H1 (cell line): Measurements from ENCODE around the gene PRPF6. TPM values are rescaled to one million over a fixed set of nuclear protein-coding genes. Genes with fewer than 3 reads are reported as not detected.

Source experiments
- CTCF ChIA-PET: fragments of 300-600 bp; sonication (Branson Sonifier 250); formaldehyde crosslinking; loops from one replicate; lab custom pipeline; 2021; ENCODE audit not compliant: partially characterized antibody; lab: Charles Lee
- POLR2A ChIA-PET: fragments of 300-600 bp; sonication (Branson Sonifier 250); formaldehyde crosslinking; loops from one replicate; lab custom pipeline; 2021; ENCODE audit warnings: inconsistent platforms; ENCODE audit not compliant: partially characterized antibody; lab: Charles Lee
- DNase-seq, 2 experiments: peaks; one replicate each; pipeline versions ENCODE4 v3.0.0 to v3.0.0-alpha.2; 2010 to 2022; ENCODE audit warnings: low spot score in 2 of 2, low read depth in 1 of 2, mixed read lengths in 1 of 2
- FAIRE-seq: peaks from 2 replicates; lab custom pipeline; 2011; peaks lifted over from hg19 to GRCh38; lab: Jason Lieb, UNC
- H2AFZ ChIP-seq: 2 replicates; pipeline ENCODE4 v1.8.1; 2012; ENCODE audit warnings: low read length, inconsistent platforms
- H2AK5ac ChIP-seq: 2 replicates; pipeline ENCODE4 v1.6.1; 2013; ENCODE audit warnings: low read depth, low read length
- H2BK120ac ChIP-seq: replicated peaks from 2 replicates; pipeline ENCODE3; 2013; ENCODE audit warnings: low read depth, low read length, inconsistent platforms
- H2BK12ac ChIP-seq: 2 replicates; pipeline ENCODE4 v1.6.1; 2013; ENCODE audit warnings: low read depth, low read length
- H2BK15ac ChIP-seq: 2 replicates; pipeline ENCODE4 v1.6.1; 2013; ENCODE audit warnings: low read length
- H2BK20ac ChIP-seq: 2 replicates; pipeline ENCODE4 v1.6.1; 2013; ENCODE audit warnings: low read length
- H2BK5ac ChIP-seq: 2 replicates; pipeline ENCODE4 v1.6.1; 2013; ENCODE audit warnings: low read depth, low read length
- H3K14ac ChIP-seq: 2 replicates; pipeline ENCODE4 v1.6.1; 2013; ENCODE audit warnings: inconsistent platforms; ENCODE audit not compliant: insufficient read length
- H3K18ac ChIP-seq: 2 replicates; pipeline ENCODE4 v1.6.1; 2013; ENCODE audit warnings: low read length; ENCODE audit errors: extremely low read depth
- H3K23ac ChIP-seq: 2 replicates; pipeline ENCODE4 v1.6.1; 2013; ENCODE audit warnings: inconsistent platforms; ENCODE audit not compliant: insufficient read length
- H3K23me2 ChIP-seq: 2 replicates; pipeline ENCODE4 v1.6.1; 2013; ENCODE audit warnings: low read depth, low read length
- H3K27ac ChIP-seq: 2 replicates; pipeline ENCODE4 v1.6.1; 2011; ENCODE audit warnings: low read depth, low read length, inconsistent platforms
- H3K27me3 ChIP-seq, 4 experiments: replicated peaks in 1 of 4; 1 replicate in 1 of 4; 2 replicates in 3 of 4; pipeline versions ENCODE4 v1.6.1 to v1.8.1; 2011 to 2013; ENCODE audit warnings: low read length in 3 of 4, mild to moderate bottlenecking in 3 of 4, inconsistent platforms in 2 of 4, mixed read lengths in 2 of 4, moderate library complexity in 1 of 4; ENCODE audit not compliant: control insufficient read depth in 3 of 4, insufficient read depth in 3 of 4; ENCODE audit errors: extremely low read depth in 1 of 4
- H3K36me3 ChIP-seq, 4 experiments: 2 replicates each; pipeline versions ENCODE4 v1.6.1 to v1.8.1; 2011 to 2013; ENCODE audit warnings: mild to moderate bottlenecking in 4 of 4, low read length in 3 of 4, moderate library complexity in 2 of 4, control low read depth in 1 of 4, inconsistent platforms in 1 of 4; ENCODE audit not compliant: insufficient read depth in 4 of 4, control insufficient read depth in 2 of 4
- H3K4ac ChIP-seq: replicated peaks from 2 replicates; pipeline ENCODE3; 2013; ENCODE audit warnings: low read length, low read depth, mixed read lengths, inconsistent platforms; ENCODE audit not compliant: insufficient read length
- H3K4me1 ChIP-seq, 4 experiments: replicated peaks in 1 of 4; 1 replicate in 1 of 4; 2 replicates in 3 of 4; pipeline versions ENCODE4 v1.6.1 to v1.8.1; 2011 to 2013; ENCODE audit warnings: low read length in 3 of 4, inconsistent platforms in 2 of 4, mixed read lengths in 1 of 4; ENCODE audit not compliant: insufficient read depth in 4 of 4, control insufficient read depth in 3 of 4
- H3K4me2 ChIP-seq, 2 experiments: 2 replicates each; pipeline versions ENCODE4 v1.6.1 to v1.8.1; 2011 to 2013; ENCODE audit warnings: low read depth in 2 of 2, low read length in 2 of 2, control low read depth in 1 of 2, inconsistent platforms in 1 of 2, mild to moderate bottlenecking in 1 of 2; ENCODE audit not compliant: insufficient read depth in 1 of 2
- H3K4me3 ChIP-seq, 4 experiments: fragments of 200-600, 300-600 bp in 1 of 4; sonication (generic), shearing (Covaris generic), sonication (Bioruptor Twin) in 1 of 4; 2 replicates each; pipeline versions ENCODE4 v1.5.1 to v1.8.1; 2011 to 2016; ENCODE audit warnings: low read length in 4 of 4, low read depth in 3 of 4, control low read depth in 2 of 4, inconsistent platforms in 2 of 4, mild to moderate bottlenecking in 2 of 4, mixed read lengths in 1 of 4, moderate library complexity in 1 of 4; ENCODE audit not compliant: insufficient read depth in 2 of 4; ENCODE audit errors: extremely low read depth in 1 of 4
- H3K56ac ChIP-seq: replicated peaks from 2 replicates; pipeline ENCODE3; 2013; ENCODE audit warnings: low read depth, mild to moderate bottlenecking, mixed read lengths, low read length, inconsistent platforms; ENCODE audit not compliant: insufficient read length
- H3K79me1 ChIP-seq: 2 replicates; pipeline ENCODE4 v1.6.1; 2013; ENCODE audit warnings: low read depth, low read length, control low read depth
- H3K79me2 ChIP-seq, 2 experiments: 2 replicates each; pipeline versions ENCODE4 v1.6.1 to v1.8.1; 2012 to 2013; ENCODE audit warnings: low read length in 2 of 2, mild to moderate bottlenecking in 2 of 2, inconsistent platforms in 1 of 2; ENCODE audit not compliant: insufficient read depth in 2 of 2, control insufficient read depth in 1 of 2
- H3K9ac ChIP-seq, 4 experiments: replicated peaks in 1 of 4; 1 replicate in 1 of 4; 2 replicates in 3 of 4; pipeline versions ENCODE4 v1.6.1 to v1.8.1; 2011 to 2013; ENCODE audit warnings: low read depth in 3 of 4, low read length in 3 of 4, control low read depth in 2 of 4, mild to moderate bottlenecking in 2 of 4, moderate library complexity in 2 of 4, inconsistent platforms in 1 of 4; ENCODE audit errors: extremely low read depth in 1 of 4
- H3K9me3 ChIP-seq, 2 experiments: 2 replicates each; pipeline versions ENCODE4 v1.6.1 to v1.8.1; 2012 to 2013; ENCODE audit warnings: mild to moderate bottlenecking in 2 of 2, moderate library complexity in 2 of 2, control low read depth in 1 of 2, inconsistent platforms in 1 of 2, low read depth in 1 of 2, low read length in 1 of 2, mixed read lengths in 1 of 2; ENCODE audit not compliant: insufficient read depth in 2 of 2
- H4K20me1 ChIP-seq, 2 experiments: replicated peaks in 1 of 2; 2 replicates each; pipeline versions ENCODE3 to v1.8.1; 2011 to 2013; ENCODE audit warnings: inconsistent platforms in 2 of 2, low read length in 2 of 2, mild to moderate bottlenecking in 1 of 2; ENCODE audit not compliant: insufficient read depth in 2 of 2, control insufficient read depth in 1 of 2
- H4K5ac ChIP-seq: 2 replicates; pipeline ENCODE4 v1.6.1; 2013; ENCODE audit warnings: low read length, low read depth, mixed read lengths, inconsistent platforms; ENCODE audit not compliant: insufficient read length
- H4K8ac ChIP-seq: 2 replicates; pipeline ENCODE4 v1.8.0; 2013; ENCODE audit warnings: mild to moderate bottlenecking, moderate library complexity, low read length, inconsistent platforms; ENCODE audit not compliant: insufficient read depth; ENCODE audit errors: extremely low read depth
- H4K91ac ChIP-seq: replicated peaks from 2 replicates; pipeline ENCODE3; 2013; ENCODE audit warnings: low read length, mixed read lengths, inconsistent platforms; ENCODE audit not compliant: insufficient read length
- GABPA ChIP-seq: IDR thresholded peaks from 2 replicates; pipeline ENCODE4 v1.6.1; 2011; ENCODE audit warnings: mild to moderate bottlenecking, low read length, moderate library complexity, borderline replicate concordance; ENCODE audit not compliant: insufficient read depth
- POU5F1 ChIP-seq: IDR thresholded peaks from 2 replicates; pipeline ENCODE4 v1.6.1; 2011; ENCODE audit warnings: low read depth, mild to moderate bottlenecking, low read length, moderate library complexity
- RAD21 ChIP-seq, 2 experiments: IDR thresholded peaks in 1 of 2; conservative IDR thresholded peaks in 1 of 2; 2 replicates each; pipeline ENCODE4 v1.6.1; 2011; ENCODE audit warnings: low read depth in 2 of 2, low read length in 2 of 2, improper control_type of control experiment in 1 of 2, inconsistent platforms in 1 of 2, mild to moderate bottlenecking in 1 of 2, moderate library complexity in 1 of 2
- RNF2 ChIP-seq: fragments of 200-900, 300-1000 bp; sonication (generic); IDR thresholded peaks from 2 replicates; pipeline ENCODE4 v1.7.1; 2016; ENCODE audit warnings: borderline replicate concordance, low read depth, mild to moderate bottlenecking, antibody characterized with exemption, low read length; ENCODE audit not compliant: poor library complexity, severe bottlenecking; ENCODE audit errors: missing control alignments
- SUZ12 ChIP-seq: fragments of 200-600 bp; sonication (generic); IDR thresholded peaks from 2 replicates; pipeline ENCODE4 v1.6.1; 2012; ENCODE audit warnings: mild to moderate bottlenecking, inconsistent platforms, low read length, moderate library complexity, mixed read lengths
- WGBS, 2 experiments: shearing (Covaris generic) in 1 of 2; methylation state at CpG; one replicate each; pipeline versions ENCODE4 v1.1.6 to v1.1.7; 2013 to 2015; ENCODE audit warnings: low lambda C conversion rate in 2 of 2, mixed read lengths in 2 of 2, inconsistent platforms in 1 of 2, low coverage in 1 of 2, missing lambda C conversion rate in 1 of 2; ENCODE audit not compliant: insufficient replicate concordance in 2 of 2, insufficient coverage in 1 of 2, insufficient read length in 1 of 2; ENCODE audit errors: extremely low coverage in 1 of 2, missing lambda C conversion rate in 1 of 2; 5-methylcytosine and 5-hydroxymethylcytosine counted together
- polyA plus RNA-seq, 7 experiments: library from polyadenylated mRNA; depleted of rRNA in 3 of 7; stranded (reverse) in 5 of 7; unstranded in 2 of 7; fragments of >200 nt in 5 of 7; fragments of 200-250 nt in 2 of 7; gene quantifications; 1 replicate in 5 of 7; 2 replicates in 1 of 7; 4 replicates in 1 of 7; pipeline versions ENCODE4 v1.2.1 to v1.2.3, GENCODE V29; 2011 to 2013; ENCODE audit warnings: missing spikeins in 2 of 7, mixed read lengths in 2 of 7
- total RNA-seq: library from RNA; stranded (reverse); fragmentation: NEBNext Ultra II Directional; extraction: Animal tissue kit (Norgen Biotek cat#: 25700); gene quantifications from 2 replicates; pipeline ENCODE4 v1.2.1, GENCODE V29; 2021

PRPF6 gene
- total and polyA plus RNA-seq, 2 of the 8 experiments (the other 6 are each of a cell fraction or from before 2014, with no cell fraction given): 27.9 to 76.9 TPM

GRCh38 chr20:64051033-64051452 is 70.1 kb downstream of the PRPF6 start:
- Histone ChIP-seq H3K36me3 (peaks cover 0 to 10% (median 0%) of the 10 kb centered on the region in 4 experiments; a peak in 1 of 8 replicates), H3K4me1 (peaks cover 0 to 24% (median 11%) of the 10 kb centered on the region in 4 experiments; a peak in 6 of 7 replicates), H2BK12ac (no peak overlapping the region), H3K4ac (no peak overlapping the region), H3K4me3 (no peak overlapping the region), H2BK15ac (no peak overlapping the region), H4K91ac (no peak overlapping the region), H3K23ac (no peak overlapping the region), H2BK20ac (no peak overlapping the region; the same call in 1 of the 2 replicates), H3K4me2 (no peak overlapping the region; a peak in 1 of 4 replicates), H3K23me2 (peaks cover 4% of the 10 kb centered on the region; the same call in 1 of the 2 replicates), H4K8ac (no peak overlapping the region), H2BK5ac (no peak overlapping the region), H3K79me2 (no peaks in the 10 kb centered on the region), H3K18ac (no peak overlapping the region), H3K27ac (no peak overlapping the region), H3K79me1 (no peaks in the 10 kb centered on the region), H4K20me1 (no peaks in the 10 kb centered on the region), H3K9me3 (no peaks in the 10 kb centered on the region), H3K14ac (no peak overlapping the region), H3K56ac (no peak overlapping the region), H2AFZ (no peak overlapping the region), H2BK120ac (no peak overlapping the region), H4K5ac (no peak overlapping the region), H2AK5ac (0 out of 2 replicates have a peak overlapping the region, but pooled peaks have one; percentile 24), H3K27me3 (peaks cover 41 to 60% (median 50%) of the 10 kb centered on the region in 4 experiments), H3K9ac (no peak overlapping the region)
- 84% methylated on average over 6 of the region's 11 CpGs; no CpG with 5 or more reads in 1 of the 2 experiments for WGBS, 2 experiments
- ChIA-PET POLR2A (interaction anchor here (0.9 to 2.0 kb wide), 3 partner anchors 9 to 393 kb away, joined by 3 to 9 read pairs (median 4); partner anchors contain the start of gene RTEL1), CTCF (interaction anchor here (0.8 to 15.0 kb wide), 6 partner anchors 8 to 69 kb away, joined by 3 to 139 read pairs (median 30); partner anchors contain the start of genes LKAAEAR1, OPRL1 and RGS19)
- no peak for TF ChIP-seq SUZ12
- TF ChIP-seq RNF2: no peak
- TF ChIP-seq GABPA: no peak
- TF ChIP-seq RAD21 (IDR thresholded peaks at IDR 0.05 in 1 of 2, conservative IDR thresholded peaks at IDR 0.05 in 1 of 2; ENCODE audit: low read depth in 2 of 2, low read length in 2 of 2): no peak
- TF ChIP-seq POU5F1: no peak
- DNase-seq (no peak), FAIRE-seq (no peak)
